Measurements from ENCODE around the gene LEMD2.
A peak's percentile ranks its signal among the peaks of the same experiment; 100 is the strongest.

The LEMD2 gene

DNA sequence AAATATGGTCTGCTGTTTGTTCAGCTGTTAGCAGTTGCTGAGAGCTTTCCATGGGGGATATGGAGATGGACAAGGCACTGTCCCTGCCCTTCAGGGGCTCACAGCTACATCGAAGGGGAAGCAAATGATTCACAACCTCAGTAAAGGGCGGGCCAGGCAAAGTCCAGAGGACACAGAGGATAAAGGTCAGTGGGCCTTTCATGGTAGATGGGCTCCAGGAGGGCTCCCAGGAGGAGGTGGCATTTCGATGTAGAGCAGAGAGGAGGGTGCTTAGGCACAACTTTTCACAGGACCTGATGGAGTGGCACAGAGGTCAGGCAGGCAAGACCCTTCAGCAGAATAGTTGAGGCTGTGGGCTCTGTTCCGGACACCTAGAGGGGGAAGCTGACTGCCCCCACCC, 30.1 kb upstream of the LEMD2 start:
- DNase-seq = no peak

DNA sequence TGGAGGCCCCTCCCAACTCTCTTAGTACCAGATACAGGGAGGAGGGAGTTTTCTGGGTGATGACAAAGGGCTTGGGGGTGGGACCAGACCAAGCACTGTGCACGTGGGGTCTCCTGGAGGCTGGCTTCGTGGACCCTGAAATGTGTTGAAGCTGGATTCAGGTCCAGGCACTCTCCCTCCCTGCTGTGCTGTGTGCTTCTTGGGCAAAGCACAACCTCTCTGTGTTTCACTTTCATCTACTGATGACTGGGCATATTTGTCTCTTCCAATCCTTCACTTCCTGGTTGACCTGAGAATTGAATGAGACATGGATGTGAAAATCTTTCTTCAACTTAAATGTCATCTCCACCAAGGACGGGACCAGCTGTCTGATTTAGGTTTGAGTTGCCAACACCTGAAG, 29.4 kb upstream of the LEMD2 start:
- DNase-seq = no peak

DNA sequence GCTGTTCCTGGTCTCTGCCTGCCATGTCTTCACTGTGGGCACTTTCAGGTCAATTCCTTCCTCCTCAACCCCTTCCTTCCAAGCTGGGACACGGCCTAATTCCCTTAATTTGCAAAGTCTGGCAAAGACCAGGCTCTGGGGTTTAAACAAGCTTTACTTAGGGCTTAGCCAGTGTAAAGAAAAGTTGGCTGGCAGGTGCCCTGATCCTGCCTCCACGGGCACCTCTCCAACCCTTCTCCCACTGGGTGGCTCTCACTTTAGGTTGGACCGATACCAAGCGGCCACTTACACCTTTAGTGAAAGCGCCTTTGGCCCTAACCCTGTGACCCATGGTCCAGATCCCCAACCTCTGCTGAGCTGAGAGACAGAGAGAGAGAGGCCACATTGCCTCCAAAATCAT, 28.6 kb upstream of the LEMD2 start:
- no peak for DNase-seq

DNA sequence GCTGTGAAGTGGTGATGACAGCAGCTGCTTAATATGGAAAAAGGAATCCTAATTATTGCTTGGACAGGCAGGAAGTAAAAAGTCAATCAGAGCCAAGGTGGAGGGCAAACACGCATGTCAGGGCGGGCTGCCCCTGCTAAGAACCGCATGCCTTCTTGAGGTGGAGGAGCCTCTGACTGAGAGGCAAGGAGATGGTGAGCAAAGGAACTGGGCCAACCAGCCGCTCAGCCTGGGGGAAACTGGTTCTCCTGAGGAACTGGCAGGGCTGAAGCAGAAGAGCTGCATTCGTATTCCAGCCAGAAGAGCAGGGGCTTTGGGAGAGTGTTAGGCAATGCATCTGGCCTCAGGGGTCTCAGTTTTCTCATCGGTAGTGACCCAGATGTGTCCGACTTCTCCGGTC, 28.0 kb upstream of the LEMD2 start:
- no peak for DNase-seq

DNA sequence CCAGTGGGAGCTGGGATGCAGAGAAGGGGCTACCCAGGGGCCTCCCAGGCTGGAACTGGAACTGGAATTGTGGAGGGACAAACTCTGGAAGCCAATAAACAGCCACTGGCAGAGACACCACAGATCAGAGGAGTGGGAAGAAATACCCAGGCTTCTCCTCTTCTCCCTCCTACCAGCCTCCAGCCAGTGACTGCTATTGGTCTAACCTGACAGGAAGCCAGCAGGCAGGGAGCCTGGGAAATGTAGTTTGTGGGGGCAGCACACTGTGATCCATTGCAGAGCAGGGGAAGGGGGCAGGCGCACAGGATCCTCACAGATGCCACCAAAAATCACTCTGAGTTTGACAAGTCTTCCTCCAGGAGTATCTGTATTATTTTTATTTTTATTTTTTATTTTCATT, 26.9 kb upstream of the LEMD2 start:
- peak; percentile 10 for DNase-seq

DNA sequence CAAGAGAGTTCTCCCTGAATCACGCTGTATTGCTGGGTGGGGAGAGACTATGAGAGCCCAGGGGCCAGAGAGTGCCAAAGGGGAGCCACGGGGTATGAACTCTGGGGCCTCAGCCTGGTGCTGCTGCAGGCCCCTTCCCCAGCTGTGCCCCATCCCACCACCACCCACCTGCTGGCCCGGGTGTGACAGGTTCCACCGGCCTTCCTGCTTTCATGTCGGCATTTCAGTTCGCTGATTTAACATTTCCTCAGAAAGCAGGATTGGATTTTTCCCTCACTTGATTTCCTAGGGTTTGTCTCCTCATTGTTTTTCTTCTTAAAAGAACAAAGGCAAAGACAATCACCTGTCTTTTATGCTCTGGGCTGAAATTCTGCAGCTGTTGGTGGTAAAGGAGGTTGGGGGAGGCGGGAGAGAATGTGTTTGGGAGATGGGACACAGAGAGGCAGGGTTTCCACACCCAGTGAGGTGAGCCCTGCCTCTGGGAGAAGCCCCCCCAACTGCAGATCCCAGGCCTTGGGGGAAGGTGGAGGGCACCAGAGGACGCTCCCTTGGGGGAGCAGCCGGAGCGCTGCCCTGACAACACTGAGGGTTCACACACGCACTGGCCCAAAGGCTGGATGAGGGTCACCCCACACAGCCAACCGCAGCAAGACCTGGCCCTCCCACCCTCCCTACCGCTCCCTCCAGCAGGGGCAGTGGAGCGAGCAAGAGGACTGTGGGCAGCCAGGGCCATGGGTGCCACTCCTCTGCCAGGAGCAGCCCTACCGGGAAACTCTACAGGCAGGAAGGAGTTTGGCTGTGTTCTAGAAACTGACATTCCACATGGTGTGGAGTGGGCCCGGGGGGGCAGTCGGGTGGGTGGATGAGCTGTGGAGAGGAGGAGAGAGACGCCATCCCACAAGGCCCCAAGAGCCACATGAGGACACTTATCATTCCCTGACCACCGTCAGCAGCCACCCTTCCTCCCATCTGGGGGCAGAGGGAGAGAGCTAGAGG, 25.4 kb upstream of the LEMD2 start:
- DNase-seq = no peak

DNA sequence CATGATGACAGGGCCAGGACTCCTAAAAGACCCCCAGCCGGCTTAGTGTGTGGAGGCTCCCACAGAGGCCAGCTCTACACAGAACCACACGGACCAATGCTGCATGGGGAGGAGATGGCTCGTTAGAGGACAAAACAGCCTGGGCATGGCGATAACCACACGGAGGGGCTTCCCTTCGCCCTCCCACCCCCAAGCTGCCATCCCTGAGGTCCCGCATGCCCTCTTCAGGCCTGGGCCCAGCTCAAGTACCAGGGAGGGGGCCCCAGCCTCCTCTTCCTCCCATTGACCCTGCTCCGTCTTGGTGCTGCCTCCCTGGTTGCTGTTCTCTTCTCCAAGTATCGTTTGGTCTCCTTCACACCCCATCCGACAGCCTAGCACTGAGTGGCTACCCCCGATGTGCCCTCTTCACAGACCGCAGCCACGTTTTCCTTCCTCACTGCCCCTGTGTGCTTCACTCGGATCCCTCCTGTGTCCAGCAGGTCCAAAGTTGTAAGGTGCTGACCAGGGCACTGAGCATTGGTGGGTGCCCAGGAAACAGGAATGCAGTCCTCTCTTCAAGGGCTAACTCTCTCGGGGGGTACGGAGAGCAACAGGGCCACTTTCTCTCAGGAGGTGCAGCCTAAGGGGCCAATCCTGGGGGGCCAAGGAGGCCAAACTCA, 24.4 kb upstream of the LEMD2 start:
- DNase-seq = no peak

DNA sequence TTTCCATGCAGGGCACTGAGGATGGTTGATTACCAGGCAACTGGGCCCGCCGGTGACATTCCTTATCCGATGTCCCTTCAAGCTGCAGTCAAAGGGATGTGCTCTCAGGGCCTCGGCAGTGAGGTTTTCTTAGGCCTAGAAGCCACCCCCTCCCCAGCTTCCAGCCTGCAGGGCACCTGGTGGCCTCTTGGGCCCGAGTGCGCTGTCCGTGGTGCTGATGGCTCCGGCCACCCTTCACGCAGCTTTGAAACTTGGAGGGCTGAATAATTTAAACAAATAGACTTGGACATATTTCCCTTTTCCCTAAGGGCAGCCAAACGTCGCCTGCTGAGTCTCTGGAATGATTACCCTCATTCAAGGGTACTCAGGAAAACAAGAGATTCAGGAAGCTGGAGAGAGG, 23.7 kb upstream of the LEMD2 start:
- DNase-seq = peak; percentile 37

DNA sequence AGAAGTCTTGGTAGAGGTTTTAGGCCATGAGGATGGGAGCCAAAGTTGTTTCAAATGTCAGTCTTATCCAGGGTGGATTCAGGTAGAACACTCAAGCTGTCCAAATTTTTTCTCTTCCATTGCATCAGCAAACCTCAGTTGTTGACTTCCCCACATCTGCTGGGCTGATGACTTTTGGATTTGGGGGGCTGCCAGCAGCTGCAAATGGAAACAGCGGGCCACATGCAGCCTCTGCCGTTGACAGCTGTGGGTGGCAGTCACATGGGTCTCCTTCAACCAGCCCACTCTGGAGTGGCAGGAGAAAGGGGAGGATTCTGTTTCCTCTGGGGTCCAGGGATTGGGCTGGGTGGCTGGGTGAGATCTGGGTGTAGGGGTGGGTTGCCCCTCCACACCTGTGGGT, 20.7 kb upstream of the LEMD2 start:
- no peak for DNase-seq

DNA sequence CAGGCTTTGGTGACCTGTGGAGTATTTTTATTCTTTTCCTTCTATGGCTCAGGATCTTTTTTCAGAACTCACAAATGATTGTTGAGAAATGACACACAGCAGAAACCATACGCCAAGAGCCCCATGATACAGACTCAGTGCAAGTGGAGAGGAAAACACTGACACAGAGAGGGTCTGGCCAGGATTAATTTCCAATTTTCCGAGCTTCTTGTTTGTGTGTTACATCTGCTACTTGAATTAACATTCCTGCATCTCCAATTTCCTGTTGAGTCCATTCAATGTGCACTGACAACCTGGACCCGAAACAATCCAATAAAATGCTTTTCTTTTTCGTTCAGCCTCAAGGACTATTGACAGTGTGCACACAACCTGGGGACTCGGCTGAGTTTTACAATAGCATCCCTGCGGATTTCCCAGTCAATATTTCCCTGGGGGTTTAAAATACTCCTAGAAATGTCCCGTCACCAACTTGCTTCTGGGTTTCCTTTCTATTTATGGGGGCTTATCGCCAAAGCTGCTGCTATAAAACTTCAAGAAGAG, 19.8 kb upstream of the LEMD2 start:
- no peak for DNase-seq

DNA sequence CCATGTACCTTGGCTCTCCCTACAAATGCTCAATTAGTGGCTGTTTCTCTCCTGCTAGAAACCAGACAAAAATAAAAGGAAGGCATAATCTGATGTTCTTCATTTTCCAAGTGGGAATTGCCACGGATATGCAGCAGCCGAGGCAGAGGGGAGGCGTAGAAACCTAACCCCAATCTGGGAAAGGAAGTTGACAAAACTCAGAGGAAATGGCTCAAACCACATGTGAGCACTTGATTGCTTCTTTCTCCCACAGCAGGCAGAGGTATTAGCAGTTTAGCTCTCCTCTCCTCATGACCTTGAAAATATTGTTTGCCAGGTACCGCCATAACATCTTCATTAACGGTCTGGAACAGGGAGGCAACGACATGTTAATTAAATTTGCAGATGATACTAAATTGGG, 18.7 kb upstream of the LEMD2 start:
- DNase-seq = no peak

DNA sequence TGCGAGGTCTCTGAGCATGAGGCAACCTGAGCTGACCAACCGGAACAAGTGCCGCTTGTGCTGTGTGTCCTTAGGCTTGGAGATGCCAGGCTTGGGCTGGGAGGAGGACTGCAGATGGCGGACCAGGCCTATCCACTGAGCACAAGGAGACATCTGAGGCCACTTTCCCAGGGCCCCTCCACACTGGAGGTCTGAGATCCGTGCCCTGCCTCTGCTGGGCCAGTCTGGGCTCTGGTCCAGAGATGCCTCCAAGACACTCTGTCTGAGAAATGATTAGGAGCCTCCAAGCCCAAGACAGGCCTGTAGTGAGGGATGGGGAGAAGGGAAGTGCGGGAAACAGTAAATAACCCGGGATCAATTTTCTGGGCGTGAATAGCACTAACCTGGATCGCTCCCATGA, 17.9 kb upstream of the LEMD2 start:
- DNase-seq = no peak

DNA sequence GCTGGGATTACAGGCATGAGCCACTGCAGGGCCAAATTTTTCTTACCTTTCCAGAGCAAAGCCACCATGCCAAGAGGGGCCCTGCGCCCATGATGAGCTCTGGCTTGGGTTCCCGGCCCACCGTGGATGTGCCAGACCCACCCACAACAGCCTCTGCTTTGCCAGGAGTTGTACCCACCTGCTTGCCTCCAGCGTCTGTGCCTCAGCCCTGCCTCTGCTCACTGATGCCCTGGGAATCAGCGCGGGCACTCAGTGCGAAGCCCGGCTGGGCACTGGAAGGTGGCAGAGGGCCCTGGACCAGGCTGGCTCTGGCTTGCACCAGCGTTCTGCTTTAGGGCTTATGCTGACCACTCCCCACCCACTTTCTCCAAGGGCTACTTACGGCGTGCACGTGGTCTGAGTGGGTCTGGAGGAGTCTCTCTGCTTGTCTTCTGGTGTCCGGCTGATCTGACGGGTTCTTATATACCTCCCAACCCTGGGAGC, 14.7 kb upstream of the LEMD2 start, which contains the start of gene MLN:
TSS of gene MLN (minus strand) at position 433 of the 483 bp plus-strand sequence. CDS start 2,840 bp downstream, outside the sequence.
- no peak for DNase-seq

DNA sequence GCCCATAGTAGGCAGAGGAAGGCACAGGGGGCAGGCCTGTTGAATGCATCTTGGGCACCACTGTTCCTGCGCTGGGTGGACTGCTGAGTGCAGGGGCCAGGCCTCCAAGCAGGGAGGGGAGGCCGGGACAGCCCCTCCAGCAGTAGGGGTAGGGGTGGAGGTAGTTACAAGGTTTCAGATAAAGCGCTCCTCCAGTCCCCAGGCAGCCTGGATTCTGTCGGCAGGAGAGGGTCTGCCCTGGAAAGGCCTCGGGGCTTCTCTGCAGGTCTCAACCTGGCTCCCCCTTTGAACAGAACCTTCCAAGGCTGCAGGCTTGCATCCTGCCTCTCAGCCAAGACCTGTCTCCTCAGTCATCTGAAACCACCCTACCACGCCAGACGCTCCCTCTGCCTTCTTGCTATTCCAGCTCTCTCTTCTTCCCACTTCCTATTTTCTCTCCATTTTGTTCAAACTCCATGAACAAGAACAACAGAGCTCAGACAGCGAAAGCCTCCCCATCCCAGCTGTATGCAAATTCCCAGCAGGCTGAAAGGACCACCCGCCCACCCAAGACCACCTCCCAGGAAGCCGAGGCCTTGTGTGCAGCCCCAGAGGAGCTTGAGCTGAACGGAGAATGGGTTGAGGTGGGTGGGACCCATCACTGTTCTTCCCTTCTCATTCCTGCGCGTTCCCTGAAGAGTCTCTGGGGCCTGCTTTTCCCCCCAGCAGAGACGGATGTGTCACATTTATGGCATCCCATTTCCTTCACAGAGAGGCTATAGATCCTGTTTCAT, 13.4 kb upstream of the LEMD2 start:
- DNase-seq = no peak

DNA sequence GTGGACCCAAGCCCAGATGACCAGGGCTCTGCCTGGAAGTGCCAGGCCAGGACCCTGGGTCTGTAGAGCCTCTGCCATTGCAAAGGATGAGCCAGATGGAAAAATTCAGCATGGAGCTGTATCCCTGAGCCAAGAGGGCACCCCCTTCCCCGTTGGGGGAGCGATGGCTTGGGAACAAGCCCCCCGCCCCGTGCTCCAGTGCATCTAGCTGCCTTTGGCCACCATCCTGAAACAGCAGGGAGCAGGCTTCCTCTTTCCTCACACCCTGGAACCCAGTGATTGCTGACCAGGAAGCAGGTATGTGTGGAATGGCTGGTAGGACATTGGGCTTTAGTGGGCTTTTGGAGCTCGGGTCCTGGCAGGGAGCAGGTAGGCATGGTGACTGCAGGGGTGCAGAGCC, 12.7 kb upstream of the LEMD2 start:
- no peak for DNase-seq

DNA sequence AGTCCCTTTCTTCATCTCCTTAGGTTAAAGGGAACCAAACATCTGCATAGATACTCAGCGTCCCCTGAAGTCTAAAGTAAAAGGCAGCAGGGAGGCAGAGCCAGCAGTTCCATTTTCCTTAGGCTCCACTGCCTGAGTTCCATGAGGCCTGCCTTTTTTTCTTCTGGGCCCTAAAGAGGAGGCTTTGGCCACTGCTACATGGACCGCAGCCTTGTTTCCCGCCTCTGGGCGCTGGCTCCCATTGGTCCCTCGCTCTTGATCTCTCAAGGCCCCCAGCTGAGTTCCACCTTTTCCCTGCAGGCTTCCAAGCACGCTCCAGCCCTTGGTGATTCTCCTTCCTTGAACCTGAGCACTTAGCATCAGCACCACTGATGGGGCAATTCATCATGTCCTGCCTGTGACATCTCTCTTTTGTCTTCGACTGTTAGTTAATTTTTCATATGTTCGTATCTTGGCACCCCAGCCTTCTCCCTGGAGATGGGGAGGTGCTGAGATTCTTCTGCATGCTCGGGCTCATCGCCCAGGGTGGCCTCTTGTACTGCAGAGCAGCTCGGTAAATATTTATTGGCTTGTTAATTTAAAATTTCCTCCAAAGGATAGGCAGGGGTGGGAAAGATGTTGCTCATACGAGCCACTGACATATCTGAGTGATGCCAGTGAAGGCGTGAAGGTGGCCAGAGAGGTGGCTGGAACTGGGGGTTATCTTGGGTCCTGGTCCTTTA, 11.5 kb upstream of the LEMD2 start:
- DNase-seq = no peak

DNA sequence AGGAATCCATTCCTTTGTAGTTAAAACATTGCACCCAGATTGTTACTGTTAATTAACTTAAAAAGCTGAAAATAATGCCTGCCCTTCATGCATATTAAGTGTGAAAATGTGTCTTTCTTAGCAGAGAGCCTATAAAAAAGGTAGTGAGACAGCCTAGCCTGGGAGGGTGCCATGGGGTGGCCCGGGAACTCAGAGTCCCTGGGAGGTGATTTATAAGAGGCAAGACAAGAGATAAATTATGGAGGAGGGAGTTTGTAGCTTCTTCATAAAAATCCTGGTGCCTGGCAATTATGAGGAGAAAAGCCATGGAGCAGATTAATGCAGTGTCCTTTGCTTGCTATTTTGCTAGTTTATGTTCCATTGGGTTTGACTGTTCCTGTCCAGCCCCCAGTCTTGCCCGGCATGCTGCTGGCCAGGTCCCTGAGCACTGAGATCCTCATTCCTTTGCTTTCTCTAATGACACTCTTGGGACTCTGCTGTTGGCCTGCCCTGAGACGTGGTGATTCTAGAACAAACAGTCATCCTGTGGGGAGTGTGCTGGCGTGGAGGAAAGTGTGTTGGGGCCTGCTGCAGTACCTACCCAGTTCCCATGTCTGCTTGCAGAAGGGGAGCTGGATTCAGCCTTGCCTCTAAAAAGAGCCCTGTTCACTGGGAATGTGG, 10.7 kb upstream of the LEMD2 start:
- DNase-seq = no peak

DNA sequence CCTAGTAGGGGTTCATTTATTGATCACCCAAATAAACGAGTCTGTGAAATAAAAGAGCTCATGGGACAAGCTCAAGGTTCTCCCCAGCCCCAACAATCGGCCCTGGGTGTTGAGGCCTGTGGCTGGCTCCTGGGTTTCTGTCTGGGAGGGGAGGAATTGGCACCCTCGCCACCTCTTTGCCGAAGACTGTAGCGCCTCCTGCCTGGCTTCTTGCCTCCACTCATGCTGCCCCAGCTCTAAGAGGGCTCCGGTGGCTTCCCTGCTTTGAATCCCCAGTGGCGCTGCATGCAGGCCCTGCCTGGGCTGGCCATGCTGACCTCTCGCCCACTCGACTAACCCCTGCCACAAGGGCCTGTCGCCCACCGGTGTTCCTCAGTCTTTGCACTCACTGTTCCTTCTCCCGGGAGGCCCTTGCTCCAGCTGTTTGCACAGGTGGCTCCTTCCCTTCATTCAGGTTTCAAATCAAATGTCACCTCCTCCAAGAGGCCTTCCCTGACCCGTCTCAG, 9.5 kb upstream of the LEMD2 start:
- DNase-seq = no peak

DNA sequence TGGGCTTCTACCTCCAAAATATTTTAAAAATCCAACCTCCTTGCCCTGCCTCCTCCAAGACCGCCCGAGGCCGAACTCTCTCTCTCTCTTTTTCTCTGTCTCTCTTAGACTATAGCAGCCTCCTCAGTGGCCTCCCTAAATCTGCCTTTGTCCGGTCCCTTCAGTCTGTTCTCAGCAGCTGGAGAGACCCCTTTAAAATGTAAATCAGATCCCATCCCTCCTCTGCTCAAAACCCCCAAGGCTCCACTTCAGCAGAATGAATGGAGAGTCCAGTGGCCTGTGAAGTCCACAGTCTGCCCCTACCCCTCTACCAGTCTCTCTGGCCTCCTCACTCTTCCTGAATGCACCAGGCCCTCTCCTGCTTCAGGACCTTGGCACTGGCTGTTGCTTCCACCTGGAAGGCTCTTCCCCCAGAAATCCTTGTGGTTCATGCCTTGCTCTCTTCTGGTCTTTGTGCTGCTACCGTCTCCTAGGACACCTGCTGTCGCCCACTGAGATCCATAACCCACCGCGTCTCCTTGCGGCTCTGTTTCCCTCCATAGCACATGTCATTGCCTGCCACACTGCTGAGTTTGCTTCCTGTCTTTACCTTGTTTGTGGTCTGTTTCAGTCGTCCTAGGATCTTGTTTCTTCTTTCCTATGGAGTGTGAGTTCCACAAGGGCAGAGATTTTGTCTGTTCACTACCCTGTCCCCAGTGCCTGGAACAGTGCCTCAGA, 8.9 kb upstream of the LEMD2 start:
- DNase-seq = no peak

DNA sequence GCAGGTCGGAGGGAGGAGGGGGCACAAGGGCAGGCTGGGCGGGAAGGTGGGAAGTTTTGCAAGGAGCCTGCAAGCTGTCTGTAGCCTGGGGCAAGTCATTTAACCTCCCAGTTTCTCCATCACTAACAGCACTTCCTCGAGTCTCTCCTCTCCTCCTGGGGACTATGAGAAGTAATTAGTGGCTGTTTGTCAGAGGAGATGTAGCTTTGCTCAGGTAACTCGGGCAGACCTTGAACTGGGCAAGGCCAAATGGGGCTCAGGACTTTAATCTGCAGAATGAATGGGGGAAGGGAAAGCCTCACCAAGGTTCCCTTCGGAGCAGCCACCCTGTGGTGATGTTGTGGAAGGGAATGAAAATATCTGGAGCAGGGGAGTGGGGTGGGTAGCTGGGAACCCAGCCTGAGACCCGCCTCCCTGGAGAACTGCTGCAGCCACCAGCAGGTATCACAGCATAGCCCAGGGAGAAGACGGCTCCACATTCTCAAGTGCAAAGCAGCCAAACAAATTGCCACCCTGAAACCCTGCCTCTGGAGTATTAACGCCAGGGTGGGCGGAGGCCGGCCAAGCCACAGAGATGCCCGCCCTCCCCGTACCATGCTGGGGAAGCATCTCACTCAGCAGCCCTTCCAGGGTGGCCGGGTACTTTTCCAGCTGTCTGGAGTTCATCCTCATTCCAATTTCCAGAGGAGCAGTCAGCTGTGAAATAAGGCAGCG, 6.1 kb upstream of the LEMD2 start:
- no peak for DNase-seq

Data from hematopoietic multipotent progenitor cell treated with erythropoietin and hydrocortisone succinate and interleukin-3 and kit ligand, for 8 days (in vitro differentiated cells).